NCI-H128 (cell line): ENCODE measurements around the gene C2CD2.

Experiments
- DNase-seq: peaks from one replicate; lab custom pipeline; 2025; ENCODE audit not compliant: unreplicated experiment; lab: John Stamatoyannopoulos, UW

C2CD2 gene

DNA sequence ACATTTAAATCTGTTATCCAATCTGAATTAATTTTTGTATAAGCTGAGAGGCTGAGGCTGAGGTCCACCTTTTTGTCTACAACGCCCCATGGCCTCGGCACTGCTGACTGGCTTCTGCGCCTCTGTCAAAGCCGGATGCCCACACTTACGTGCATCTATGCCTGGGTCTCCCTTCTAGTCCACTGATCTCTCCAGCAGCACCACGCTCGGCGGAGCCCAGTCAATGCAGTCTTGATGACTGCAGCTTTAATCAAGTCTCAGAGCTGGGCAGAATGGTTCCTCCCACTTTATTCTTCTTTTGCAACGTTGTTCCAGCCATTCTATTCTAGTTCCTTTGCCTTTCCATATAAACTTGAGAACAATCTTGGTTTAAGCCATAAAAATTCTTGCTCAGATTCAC, 84.0 kb downstream of the C2CD2 start:
- DNase-seq, result no peak

DNA sequence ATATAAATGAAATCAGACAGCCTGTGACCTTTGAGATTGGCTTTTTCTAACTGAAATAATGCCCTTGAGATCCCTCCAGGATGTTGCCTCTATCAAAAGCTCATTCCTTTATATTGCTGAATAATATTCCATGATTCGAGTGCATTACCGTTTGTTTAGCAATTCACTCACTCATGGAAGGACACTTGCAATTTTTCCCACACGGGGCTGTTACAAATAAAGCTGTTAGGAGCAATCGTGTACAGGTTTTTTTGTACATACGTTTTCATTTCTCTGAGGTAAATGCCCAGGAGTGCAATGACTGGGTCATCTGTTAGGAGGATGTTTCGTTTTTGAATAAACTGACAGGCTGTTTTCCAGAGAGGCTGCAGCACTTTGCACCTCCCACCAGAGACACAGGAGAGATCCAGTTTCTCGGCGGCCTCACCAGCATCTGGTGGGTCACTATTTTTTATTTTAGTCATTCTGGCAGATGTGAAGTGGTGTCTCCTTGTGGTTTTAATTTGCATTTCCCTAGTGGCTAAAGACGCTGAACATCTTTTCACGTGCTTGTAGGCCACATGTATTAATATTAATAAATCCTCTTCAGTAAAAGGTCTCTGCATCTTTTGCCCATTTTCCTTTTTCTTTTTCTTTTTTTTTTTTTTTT, 85.6 kb downstream of the C2CD2 start:
- no peak for DNase-seq

DNA sequence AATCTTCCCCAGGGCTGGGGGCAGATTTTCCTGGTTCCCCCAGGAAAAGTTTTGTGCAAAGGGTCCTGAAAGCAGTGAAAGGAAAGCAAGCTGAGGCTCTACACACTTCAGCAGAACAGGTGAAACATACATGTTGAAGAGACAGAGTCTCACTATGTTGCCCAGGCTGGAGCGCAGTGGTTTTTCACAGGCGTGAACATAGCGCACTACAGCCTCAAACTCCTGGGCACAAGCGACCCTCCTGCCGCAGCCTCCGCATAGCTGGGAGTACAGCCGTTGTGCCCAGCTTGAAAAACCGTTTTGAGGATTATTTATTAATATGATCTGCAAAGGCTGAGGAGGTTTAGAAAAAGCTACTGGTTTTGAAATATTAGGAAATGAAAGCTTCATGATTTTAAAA, 86.5 kb downstream of the C2CD2 start:
- no peak for DNase-seq

DNA sequence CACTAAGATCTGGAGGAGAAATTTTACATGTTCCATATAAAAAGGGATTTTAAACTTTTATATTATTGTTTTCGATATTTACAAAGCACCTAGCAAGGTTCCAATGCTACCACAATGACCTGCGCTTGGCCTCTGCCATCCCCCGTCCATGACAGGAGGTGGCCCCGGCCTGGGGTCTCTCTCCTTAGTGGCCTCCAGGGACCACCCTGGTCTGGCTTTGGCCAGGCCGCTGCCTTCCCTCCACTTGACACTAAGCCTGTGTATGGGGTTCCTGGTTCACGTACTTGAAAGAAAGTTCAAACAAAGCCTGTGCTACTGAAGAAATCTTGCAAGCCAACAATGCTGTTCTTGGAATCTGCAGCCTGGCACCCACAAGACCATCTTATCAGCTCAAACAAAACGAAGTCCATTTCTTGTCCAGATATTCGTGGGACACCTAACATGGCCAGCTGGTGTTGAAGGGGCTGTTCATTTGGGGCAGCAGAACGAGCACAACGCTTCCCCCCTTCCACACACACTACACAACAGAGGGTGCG, 87.5 kb downstream of the C2CD2 start:
- DNase-seq, result no peak

DNA sequence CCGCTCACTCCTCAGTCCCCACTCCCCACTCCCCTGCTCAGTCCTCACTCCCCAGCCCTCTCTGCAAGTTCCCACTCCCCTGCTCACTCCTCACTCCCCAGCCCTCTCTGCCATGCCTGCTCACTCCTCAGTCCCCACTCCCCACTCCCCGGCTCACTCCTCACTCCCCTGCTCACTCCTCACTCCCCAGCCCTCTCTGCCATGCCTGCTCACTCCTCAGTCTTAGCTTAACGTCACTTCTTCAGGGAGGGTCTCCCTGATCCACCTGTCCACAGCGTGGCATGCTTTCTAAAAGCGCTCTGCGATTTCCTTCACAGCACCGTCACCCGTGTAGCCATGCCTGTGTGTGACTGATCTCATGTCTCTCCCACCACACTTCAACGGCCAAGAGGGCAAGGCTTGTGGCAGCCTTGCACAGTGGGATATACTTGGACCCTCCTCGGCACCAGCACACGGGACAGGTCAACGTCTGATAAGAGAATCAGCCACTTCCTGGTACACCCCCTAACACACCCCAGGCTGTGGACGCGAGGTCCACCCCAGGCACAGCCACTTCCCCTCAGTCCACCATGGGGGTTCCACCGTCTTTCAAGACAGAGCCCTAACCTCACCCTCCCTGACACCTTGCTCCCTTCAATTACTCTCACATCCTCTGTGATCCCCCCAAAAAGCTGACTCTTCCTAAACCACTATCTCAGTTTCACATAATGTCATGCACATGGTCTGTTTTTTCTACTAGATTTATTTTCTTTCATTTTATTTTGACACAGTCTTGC, 88.6 kb downstream of the C2CD2 start:
- no peak for DNase-seq

DNA sequence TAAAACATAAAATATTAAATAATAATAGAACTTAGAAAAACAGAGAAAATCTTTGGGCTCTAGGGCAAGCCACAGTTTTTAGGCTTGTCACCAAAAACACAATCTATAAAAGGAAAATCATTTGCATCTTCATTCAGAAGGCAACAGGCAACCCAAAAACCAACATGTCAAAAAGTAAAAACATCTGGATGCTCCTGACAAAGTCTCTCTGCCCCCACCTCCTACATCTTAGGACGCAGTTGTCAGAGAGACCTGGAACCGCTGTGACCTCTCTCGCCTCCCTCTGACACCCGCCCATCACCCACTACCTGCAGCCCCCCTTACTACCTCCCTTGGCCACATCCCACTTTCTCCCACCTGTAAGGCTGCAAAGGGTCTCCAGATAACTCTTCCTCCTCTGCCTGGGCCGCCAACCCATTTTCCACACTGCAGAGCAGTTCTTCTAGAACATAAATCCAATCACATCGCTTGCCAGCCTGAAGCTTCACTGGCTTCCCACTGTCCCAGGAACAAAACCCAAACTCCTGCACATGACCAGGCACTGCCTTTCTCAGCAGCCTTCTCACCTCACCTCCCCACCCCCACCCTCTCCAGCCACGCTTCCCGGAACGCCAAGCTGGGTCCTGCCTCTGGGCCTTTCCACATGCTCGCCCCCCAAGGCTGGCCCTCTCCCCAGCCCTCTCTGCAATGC, 89.4 kb downstream of the C2CD2 start:
- DNase-seq, result no peak

DNA sequence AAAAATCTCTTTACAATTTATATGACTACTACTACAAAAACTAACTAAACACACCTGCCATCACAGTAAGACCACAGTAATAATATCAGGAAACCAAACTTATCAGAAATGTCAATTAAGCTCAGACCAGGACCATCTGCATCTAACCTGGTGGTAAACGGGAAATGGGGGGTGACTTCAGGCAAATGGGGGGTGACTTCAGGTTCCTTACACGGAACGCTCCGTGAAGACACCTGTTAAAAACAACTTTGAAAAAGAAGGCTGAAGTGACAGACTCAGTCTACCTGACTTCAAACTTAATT, 90.4 kb downstream of the C2CD2 start:
- DNase-seq, result no peak

DNA sequence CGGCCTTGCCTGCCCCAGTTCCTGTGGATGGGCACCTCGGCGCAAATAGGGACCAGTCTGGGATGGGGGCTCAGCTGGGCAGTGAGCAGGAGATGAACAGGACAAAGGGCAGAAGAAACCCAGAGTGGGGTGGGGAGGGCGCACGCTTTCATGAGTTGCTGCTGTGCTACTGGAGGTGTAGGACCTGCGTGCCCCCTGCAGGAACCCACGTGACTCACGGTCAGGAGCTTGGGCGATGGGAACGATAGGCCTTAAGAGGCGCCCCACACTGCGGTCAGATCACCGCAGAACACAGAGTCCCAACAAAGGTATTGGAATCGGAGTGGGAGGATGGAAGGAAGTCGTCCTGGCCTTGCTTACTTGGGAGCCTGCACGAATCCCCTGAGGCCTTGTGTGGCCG, 91.8 kb downstream of the C2CD2 start:
- no peak for DNase-seq

DNA sequence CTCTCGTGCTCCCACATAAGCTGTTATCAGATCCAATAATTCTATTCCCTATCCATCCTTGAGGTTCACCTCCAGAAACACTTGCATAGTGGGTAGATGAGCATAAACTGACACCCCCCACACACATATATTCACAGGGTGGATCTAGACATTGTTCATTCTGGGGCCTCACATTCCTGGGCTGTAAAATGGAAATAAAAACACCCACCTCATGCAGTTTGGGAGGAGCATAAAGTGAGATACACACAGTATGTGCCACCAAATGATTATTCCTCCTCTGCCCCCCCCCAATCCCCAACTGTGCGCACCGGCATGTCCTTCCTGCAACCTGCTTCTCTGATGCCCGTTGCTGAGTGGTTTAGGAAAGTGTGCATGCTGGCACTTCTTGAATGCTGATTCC, 92.6 kb downstream of the C2CD2 start:
- DNase-seq, result no peak

DNA sequence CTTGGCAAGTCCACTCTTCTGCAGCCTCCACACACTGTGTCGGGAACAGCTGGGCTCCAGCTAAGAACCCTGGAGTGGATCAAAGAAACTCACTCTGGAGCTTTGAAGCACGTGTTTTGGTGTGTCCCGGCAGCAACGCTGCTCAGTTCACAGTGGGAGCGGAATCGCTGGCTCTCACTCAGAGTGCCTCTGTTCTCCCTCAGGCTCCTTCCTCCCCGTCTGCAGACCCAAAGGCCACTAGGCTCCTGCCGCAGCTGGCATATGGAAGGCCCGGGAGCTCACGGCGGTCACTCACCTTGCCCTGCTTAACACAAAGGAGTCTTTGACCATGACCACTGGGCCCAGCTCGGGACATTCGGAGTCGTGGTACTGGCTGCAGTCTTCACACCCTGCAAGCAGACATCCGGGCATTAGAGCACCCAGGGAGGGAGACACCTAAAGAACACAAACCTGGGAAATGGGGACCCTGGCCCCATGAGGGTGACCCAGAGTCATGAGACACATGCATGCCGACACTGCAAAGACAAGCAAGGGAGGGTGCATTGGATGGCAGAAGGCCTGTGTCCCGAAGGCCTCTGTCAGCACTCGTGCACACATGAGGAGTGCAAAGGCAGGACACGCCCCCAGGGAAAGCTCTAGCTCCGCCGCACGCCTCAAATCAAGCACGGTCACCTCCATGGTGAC, 94.4 kb downstream of the C2CD2 start:
- no peak for DNase-seq

DNA sequence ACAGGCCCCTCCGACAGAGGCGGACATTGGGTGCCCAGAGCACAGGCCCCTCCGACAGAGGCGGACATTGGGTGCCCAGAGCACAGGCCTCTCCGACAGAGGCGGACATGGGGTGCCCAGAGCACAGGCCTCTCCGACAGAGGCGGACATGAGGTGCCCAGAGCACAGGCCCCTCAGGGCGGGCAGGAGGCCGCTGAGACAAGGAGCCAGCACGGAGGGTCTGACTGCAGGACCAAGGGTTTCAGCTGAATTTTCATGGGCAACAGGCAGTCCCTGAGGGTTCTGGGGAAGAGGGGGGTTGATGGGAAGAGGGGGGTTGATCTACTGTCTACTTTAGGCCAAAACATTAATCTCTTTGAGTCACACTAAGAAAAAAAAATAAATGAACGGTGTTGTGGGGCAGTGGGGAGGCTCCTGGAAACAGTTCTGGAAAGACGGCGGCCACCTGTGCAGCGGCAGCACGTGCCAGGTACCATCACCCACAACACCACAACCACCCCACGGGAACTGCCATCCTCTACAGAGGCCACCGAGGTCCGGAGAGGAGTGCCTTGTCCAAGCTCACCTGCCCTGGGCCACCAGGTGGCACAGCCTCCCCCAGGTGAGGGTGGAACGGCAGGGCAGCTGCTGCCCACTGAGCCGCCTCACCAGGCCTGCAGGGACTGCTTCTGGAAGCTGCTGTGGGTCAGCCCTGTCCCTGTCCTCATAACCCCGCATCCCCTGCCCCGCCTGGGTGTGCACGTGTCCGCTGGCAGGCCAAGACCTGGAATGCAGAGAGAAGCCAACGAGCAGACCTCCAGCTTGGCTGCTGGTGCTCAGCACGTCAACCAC, 95.1 kb downstream of the C2CD2 start:
- no peak for DNase-seq

DNA sequence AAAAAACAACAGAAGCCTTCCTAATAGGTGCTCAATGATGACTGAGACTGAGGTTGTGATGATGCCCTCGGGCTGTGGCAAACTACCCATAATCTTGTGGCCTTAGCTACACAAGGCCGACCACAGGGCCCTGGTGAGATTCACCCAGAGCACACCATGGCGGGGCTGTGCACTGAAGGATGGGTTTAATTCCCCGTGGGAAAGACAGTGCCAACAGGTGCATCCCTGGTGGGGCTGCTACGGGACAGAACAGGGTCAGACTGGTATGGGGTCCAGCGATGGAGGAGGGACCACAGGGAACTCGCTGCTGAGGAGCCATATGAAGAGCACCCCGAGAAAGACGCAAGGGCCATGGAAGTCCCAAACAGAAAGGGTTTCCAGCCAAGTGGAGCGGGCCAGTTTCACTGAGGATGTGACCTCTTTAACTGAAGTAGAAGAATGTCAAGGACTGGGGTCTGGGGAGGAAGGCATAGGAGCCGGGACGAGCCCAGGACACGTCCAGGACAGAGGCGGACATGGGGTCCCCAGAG, 96.0 kb downstream of the C2CD2 start:
- no peak for DNase-seq

DNA sequence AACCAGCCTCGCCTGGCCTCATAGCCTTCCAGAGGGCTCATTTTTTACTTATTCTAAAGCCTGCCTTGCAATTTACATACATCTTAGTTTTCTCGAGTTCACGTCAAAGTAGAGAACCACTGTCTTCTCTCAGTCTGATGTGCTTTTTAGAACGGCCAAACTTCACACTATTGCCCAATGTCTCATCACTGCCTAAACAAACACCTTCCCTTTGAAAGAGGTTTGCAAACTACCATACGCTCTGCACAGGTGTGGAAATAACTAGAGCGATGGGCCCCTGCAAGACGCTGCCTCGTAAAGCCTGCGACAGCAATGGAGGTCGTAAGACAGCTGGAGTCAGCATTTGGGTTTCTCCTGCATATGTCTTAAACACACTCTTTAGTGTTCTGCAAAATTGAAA, 97.2 kb downstream of the C2CD2 start:
- DNase-seq, result no peak

DNA sequence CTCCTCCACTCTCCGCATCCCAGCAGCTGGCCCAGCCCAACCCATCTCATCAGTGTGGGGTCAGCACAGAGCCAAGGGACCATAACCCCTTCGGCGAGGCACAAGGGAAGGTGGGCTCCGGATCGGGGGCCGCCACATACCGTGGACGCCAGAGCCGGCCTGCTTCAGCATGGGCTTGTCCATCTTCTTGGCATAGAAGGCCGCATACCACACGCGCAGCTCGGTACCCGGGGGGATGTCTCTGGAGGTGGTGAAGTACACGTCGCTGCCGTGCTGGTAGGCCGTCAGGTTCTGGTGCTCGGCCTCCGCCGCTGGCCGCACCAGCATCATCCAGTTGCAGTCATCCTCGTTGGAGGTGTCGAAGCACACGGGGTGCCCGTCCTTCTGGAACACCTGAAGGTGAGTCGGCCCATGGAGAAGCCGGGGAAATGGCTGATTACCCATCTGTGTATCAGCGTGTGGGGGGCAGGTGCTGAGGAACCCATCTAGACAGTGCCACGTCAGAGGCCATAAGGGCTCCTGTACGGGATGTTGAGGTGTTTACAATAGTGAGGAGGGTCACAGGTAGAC, 99.3 kb downstream of the C2CD2 start:
- DNase-seq, result no peak

DNA sequence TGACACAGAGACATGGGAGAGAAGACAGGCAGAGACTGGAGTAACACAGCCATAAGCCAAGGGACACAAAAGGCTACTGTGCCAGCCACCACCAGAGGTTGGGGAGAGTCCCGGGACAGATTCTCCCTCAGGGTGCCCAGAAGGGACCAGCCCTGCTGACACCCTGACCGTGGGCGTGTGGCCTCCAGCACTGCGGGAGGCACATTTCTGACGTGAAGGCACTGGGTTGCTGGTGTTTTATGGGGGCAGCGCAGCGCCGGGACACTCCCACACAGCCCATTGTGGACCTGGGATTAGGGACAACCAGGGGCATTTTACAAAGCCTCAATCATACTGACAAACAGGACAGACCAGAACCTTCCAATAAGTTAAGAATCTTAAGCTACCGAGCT, 100.9 kb downstream of the C2CD2 start:
- DNase-seq, result no peak

DNA sequence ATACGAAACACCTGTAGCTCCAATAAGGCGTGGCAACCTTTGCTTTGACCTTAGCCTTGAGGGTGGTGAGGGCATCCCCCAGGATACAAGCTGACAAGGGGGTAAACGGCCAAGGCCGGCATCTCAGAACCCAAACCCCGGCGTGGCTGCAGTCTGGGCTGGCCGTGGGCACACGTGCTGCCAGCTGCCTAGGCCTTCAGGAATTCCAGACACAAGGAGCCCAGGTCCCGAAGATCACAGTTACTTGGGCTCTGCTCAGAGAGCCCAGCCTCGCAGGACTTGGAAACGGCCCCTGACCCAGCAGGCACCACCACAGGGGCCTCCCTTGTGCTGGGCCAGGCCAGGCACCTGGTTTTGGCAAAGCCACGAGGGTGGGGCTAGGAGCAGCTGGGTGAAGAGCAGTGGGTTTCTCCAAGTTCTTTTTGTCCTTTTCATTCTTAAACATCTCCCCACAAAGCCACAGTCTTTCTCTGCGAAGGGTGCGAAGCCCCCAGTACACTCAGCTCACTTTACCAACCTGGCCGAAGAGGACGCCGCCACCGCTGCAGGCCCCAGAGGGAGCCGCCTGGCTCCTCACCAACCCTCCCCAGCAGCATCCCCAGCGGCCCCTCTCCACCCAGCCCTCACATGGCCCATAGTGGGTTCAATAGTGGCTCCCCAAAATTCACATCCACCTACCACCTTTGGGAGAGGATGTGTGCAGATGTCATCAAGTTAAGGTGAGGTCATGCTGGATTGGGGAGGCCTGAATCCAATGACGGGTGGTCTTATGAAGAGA, 101.5 kb downstream of the C2CD2 start:
- DNase-seq, result no peak

DNA sequence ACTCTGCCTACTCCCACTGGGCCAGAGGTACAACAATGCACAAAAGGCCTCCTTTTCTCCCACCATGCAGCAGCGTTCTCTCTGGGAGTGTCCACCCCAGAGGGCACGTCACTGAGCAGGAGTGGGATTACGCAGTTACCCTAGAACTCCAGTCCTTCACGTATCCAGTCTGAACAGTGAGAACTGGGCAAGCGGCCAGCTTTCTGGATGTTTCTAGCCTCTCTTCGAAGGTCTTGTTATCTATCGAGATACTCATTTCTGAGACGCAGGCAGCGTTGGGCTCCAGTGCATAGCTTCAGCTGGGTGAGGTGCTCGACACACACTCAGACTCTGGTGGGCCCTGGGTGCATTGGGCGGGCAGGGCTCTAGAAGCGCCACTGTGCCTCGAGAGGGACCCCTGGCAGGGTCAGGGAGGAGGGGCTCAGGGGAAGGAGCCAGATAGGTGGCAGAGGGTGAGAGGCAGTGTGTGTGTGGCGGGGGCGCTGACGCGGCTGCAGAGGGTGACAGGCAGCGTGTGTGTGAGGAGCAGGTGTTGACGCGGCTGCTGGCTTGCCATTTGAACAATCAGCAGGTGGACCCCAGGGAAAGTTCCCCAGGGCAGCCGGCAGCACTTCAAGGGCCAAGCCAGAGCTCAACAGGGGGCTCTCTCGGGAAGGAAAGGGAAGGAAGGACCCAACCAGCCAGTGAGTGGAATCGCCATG, 102.6 kb downstream of the C2CD2 start:
- no peak for DNase-seq

DNA sequence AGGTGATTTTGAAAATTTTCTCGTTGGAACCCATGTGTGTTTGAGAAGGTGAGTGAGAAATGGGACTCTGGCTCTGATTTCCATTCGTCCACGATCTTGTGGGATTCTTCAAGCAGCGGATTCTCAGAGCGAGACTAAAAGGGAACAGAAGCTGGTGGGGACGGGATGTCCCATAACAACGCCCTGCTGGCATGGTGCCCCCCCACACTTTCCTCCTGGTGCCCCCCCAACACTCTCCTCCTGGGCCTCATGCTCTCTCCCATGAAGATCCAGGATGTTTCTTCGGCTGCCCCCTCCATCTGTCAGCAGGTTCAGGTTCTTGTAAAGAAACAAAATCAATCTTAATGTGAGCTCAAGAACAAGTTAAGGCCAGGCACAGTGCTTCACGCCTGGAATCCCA, 103.7 kb downstream of the C2CD2 start:
- DNase-seq, result no peak
